ENCODE data around the gene RNF208. TPM values are rescaled to one million over a fixed set of nuclear protein-coding genes. Genes with fewer than 3 reads are reported as not detected.

The RNF208 gene
- total and polyA plus RNA-seq, 9 of the 15 experiments (the other 6 are each of a cell fraction or from before 2014, with no cell fraction given) = 0.15 to 6.9 (median 0.50) TPM; not detected in 2

DNA sequence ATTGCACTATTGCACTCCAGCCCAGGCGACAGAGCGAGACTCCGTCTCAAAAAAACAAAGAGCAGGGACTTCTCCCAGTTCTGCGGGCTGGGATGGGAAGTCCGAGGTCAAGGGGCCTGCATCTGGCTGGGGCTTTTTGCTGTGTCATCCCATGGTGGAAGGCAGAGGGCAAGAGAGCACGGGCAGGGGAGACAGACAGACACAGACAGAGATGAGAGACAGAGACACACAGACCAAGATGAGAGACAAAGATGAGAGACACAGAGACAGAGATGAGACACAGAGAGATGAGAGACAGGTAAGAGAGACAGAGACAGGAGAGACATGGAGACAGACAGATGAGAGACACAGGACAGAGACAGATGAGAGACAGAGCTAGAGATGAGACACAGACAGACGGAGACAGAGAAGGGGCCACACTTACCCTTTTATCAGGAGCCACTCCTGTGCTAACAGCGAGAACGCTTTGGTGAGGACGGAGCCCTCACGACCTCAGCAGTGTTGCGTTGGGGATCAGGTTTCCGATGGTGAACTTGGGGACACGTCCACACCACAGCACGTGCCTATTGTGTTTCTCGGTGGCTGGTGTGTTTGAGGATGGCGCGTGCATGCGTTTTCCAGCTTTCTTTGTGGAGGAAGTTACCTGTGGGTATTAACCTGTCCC is 46.6 kb upstream of the RNF208 start (continued):
- TF ChIP-seq, protein P1, sequence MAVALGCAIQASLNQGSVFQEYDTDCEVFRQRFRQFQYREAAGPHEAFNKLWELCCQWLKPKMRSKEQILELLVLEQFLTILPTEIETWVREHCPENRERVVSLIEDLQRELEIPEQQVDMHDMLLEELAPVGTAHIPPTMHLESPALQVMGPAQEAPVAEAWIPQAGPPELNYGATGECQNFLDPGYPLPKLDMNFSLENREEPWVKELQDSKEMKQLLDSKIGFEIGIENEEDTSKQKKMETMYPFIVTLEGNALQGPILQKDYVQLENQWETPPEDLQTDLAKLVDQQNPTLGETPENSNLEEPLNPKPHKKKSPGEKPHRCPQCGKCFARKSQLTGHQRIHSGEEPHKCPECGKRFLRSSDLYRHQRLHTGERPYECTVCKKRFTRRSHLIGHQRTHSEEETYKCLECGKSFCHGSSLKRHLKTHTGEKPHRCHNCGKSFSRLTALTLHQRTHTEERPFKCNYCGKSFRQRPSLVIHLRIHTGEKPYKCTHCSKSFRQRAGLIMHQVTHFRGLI (CRISPR knock-in tag; IDR thresholded peaks at IDR 0.05) = no peak
- TF ChIP-seq, protein P2, sequence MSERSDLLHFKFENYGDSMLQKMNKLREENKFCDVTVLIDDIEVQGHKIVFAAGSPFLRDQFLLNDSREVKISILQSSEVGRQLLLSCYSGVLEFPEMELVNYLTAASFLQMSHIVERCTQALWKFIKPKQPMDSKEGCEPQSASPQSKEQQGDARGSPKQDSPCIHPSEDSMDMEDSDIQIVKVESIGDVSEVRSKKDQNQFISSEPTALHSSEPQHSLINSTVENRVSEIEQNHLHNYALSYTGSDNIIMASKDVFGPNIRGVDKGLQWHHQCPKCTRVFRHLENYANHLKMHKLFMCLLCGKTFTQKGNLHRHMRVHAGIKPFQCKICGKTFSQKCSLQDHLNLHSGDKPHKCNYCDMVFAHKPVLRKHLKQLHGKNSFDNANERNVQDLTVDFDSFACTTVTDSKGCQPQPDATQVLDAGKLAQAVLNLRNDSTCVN (CRISPR knock-in tag; IDR thresholded peaks at IDR 0.05) = peak; percentile 95
- TF ChIP-seq ESRRB (CRISPR knock-in tag; IDR thresholded peaks at IDR 0.05; ENCODE audit: borderline replicate concordance) = no peak
- TF ChIP-seq GTF2F1 (IDR thresholded peaks at IDR 0.05; ENCODE audit: low read depth, low read length) = no peak
- TF ChIP-seq CEBPG (CRISPR knock-in tag; IDR thresholded peaks at IDR 0.05) = no peak
- TF ChIP-seq CEBPG (tag; conservative IDR thresholded peaks at IDR 0.05 in 1 of 2, IDR thresholded peaks at IDR 0.05 in 1 of 2) = no peak
- TF ChIP-seq, protein P3, sequence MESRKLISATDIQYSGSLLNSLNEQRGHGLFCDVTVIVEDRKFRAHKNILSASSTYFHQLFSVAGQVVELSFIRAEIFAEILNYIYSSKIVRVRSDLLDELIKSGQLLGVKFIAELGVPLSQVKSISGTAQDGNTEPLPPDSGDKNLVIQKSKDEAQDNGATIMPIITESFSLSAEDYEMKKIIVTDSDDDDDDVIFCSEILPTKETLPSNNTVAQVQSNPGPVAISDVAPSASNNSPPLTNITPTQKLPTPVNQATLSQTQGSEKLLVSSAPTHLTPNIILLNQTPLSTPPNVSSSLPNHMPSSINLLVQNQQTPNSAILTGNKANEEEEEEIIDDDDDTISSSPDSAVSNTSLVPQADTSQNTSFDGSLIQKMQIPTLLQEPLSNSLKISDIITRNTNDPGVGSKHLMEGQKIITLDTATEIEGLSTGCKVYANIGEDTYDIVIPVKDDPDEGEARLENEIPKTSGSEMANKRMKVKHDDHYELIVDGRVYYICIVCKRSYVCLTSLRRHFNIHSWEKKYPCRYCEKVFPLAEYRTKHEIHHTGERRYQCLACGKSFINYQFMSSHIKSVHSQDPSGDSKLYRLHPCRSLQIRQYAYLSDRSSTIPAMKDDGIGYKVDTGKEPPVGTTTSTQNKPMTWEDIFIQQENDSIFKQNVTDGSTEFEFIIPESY (CRISPR knock-in tag; IDR thresholded peaks at IDR 0.05) = peak; percentile 77
- TF ChIP-seq NR4A1 (CRISPR knock-in tag; IDR thresholded peaks at IDR 0.05) = no peak
- TF ChIP-seq NR4A1 (tag; IDR thresholded peaks at IDR 0.05) = no peak
- peak; percentile 81 for TF ChIP-seq ARID1B (IDR thresholded peaks at IDR 0.05)
- TF ChIP-seq, protein P4, sequence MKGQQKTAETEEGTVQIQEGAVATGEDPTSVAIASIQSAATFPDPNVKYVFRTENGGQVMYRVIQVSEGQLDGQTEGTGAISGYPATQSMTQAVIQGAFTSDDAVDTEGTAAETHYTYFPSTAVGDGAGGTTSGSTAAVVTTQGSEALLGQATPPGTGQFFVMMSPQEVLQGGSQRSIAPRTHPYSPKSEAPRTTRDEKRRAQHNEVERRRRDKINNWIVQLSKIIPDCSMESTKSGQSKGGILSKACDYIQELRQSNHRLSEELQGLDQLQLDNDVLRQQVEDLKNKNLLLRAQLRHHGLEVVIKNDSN (CRISPR knock-in tag; IDR thresholded peaks at IDR 0.05) = peak; percentile 47
- TF ChIP-seq ZNF780A (CRISPR knock-in tag; IDR thresholded peaks at IDR 0.05) = no peak
- no peak for TF ChIP-seq DNMT1 (IDR thresholded peaks at IDR 0.05)
- TF ChIP-seq RBM39 (optimal IDR thresholded peaks at IDR 0.05; ENCODE audit: low read depth, low read length) = no peak
- no peak for TF ChIP-seq CBX2 (IDR thresholded peaks at IDR 0.05; ENCODE audit: insufficient read depth, low read length, poor library complexity, severe bottlenecking)
- no peak for TF ChIP-seq CBX8 (IDR thresholded peaks at IDR 0.05; ENCODE audit: borderline replicate concordance, extremely low read depth, low read depth, low read length, poor library complexity, severe bottlenecking)
- TF ChIP-seq ZNF644 (tag; IDR thresholded peaks at IDR 0.05; ENCODE audit: low read depth) = no peak
- no peak for TF ChIP-seq ATF1 (CRISPR knock-in tag; IDR thresholded peaks at IDR 0.05)
- TF ChIP-seq ATF1 (tag; IDR thresholded peaks at IDR 0.05) = no peak
- peak; percentile 73 for TF ChIP-seq NR2C1 (IDR thresholded peaks at IDR 0.05)
- peak; percentile 60 for TF ChIP-seq NR2C1 (tag; IDR thresholded peaks at IDR 0.05)
- TF ChIP-seq ZNF77 (CRISPR knock-in tag; IDR thresholded peaks at IDR 0.05) = no peak
- 0 out of 2 replicates have a peak, but pooled peaks have one; percentile 9 for TF ChIP-seq ZNF143 (CRISPR knock-in tag; IDR thresholded peaks at IDR 0.05)
- no peak for TF ChIP-seq RBM34 (IDR thresholded peaks at IDR 0.05; ENCODE audit: borderline replicate concordance, insufficient read depth, low read length)

All from K562 (cell line).